Sigmoid colon (tissue), 4 donors: ENCODE measurements around the gene ADARB2.

Experiments used
- POLR2A ChIP-seq, 2 donors: fragments of 450-650 bp; IDR thresholded peaks; one replicate each; pipeline ENCODE4 v1.6.1; 2016; ENCODE audit warnings: antibody characterized with exemption in 2 of 2, mild to moderate bottlenecking in 2 of 2, moderate library complexity in 2 of 2
- POLR2AphosphoS5 ChIP-seq, 4 donors: sonication (generic); formaldehyde crosslinking; IDR thresholded peaks; one replicate each; pipeline ENCODE4 v1.6.1; 2017; ENCODE audit warnings: antibody characterized with exemption in 4 of 4

GRCh38 chr10:1180836-1181235, 556.5 kb downstream of the ADARB2 start:
- TF ChIP-seq POLR2AphosphoS5 (IDR thresholded peaks at IDR 0.05), result no peak
- no peak for TF ChIP-seq POLR2A (IDR thresholded peaks at IDR 0.05)
